Amniotic epithelial cell (primary cell): Measurements from ENCODE around the gene SPDEF.

Experiments used
- DNase-seq: peaks from one replicate; pipeline ENCODE4 v3.0.0-alpha.2; 2010; ENCODE audit warnings: low read depth

Gene SPDEF

GRCh38 chr6:34556031-34556471 lies at the start of gene SPDEF:
Gene SPDEF, minus strand, starts transcription at chr6:34556329. Its CDS starts 11,874 bp downstream, at chr6:34544455.
- no peak for DNase-seq

- DNase-seq = no peak
Observed at GRCh38 chr6:34603707-34604106, 47.6 kb upstream of the SPDEF start.

- peak; percentile 52 for DNase-seq
Observed at GRCh38 chr6:34602318-34603111, 46.4 kb upstream of the SPDEF start.

GRCh38 chr6:34601706-34602105 lies 45.6 kb upstream of the SPDEF start:
- DNase-seq = no peak

GRCh38 chr6:34600796-34601195 lies 44.7 kb upstream of the SPDEF start:
- no peak for DNase-seq

- no peak for DNase-seq
Observed at GRCh38 chr6:34600101-34600500, 44.0 kb upstream of the SPDEF start.

- DNase-seq = no peak
Observed at GRCh38 chr6:34598712-34599111, 42.6 kb upstream of the SPDEF start.

GRCh38 chr6:34597605-34598353 lies 41.6 kb upstream of the SPDEF start:
- no peak for DNase-seq

GRCh38 chr6:34596798-34597197 lies 40.7 kb upstream of the SPDEF start:
- DNase-seq = no peak

GRCh38 chr6:34595332-34596184 lies 39.4 kb upstream of the SPDEF start:
- peak; percentile 80 for DNase-seq

- no peak for DNase-seq
Observed at GRCh38 chr6:34593701-34594100, 37.6 kb upstream of the SPDEF start.

- no peak for DNase-seq
Observed at GRCh38 chr6:34592208-34592952, 36.3 kb upstream of the SPDEF start.

- DNase-seq = no peak
Observed at GRCh38 chr6:34589691-34590090, 33.6 kb upstream of the SPDEF start.

- DNase-seq = no peak
Observed at GRCh38 chr6:34589140-34589539, 33.0 kb upstream of the SPDEF start.

- no peak for DNase-seq
Observed at GRCh38 chr6:34587851-34588250, 31.7 kb upstream of the SPDEF start.

- no peak for DNase-seq
Observed at GRCh38 chr6:34587325-34587724, 31.2 kb upstream of the SPDEF start.

- DNase-seq = no peak
Observed at GRCh38 chr6:34586327-34587040, 30.4 kb upstream of the SPDEF start.

GRCh38 chr6:34585512-34586061 lies 29.5 kb upstream of the SPDEF start:
- DNase-seq = peak; percentile 72

GRCh38 chr6:34585108-34585507 lies 29.0 kb upstream of the SPDEF start:
- DNase-seq = no peak

GRCh38 chr6:34584694-34585093 lies 28.6 kb upstream of the SPDEF start:
- no peak for DNase-seq
